Psoas muscle (tissue), 8 donors: ENCODE data around the gene PTPDC1. TPM values are rescaled to one million over a fixed set of nuclear protein-coding genes. Genes with fewer than 3 reads are reported as not detected.

ENCODE experiments used
- ATAC-seq, 4 donors: fragments of 200-7000 bp; cut with Tn5 transposase; one replicate each; pipeline ENCODE4 v1.9.1; 2020; ENCODE audit warnings: moderate library complexity in 3 of 4, mild to moderate bottlenecking in 2 of 4
- DNase-seq, 2 donors: peaks; one replicate each; pipeline ENCODE4 v3.0.0-alpha.2; 2020
- H3K27ac ChIP-seq: fragments of 200-600 bp; one replicate; pipeline ENCODE4 v1.8.0; 2022
- H3K27me3 ChIP-seq, 3 donors: fragments of 200-600 bp in 1 of 3; one replicate each; pipeline versions ENCODE4 v1.6.1 to v1.8.0; 2013 to 2022; ENCODE audit warnings: low read length in 2 of 3, mild to moderate bottlenecking in 2 of 3, moderate library complexity in 1 of 3; ENCODE audit not compliant: insufficient read depth in 3 of 3
- H3K36me3 ChIP-seq, 2 donors: fragments of 200-600 bp in 1 of 2; one replicate each; pipeline versions ENCODE4 v1.6.1 to v1.8.0; 2013 to 2022; ENCODE audit warnings: low read depth in 1 of 2, mild to moderate bottlenecking in 1 of 2, moderate library complexity in 1 of 2; ENCODE audit not compliant: insufficient read depth in 1 of 2
- H3K4me1 ChIP-seq: fragments of 200-600 bp; one replicate; pipeline ENCODE4 v1.8.0; 2022
- H3K4me3 ChIP-seq: fragments of 200-600 bp; one replicate; pipeline ENCODE4 v1.8.0; 2022; ENCODE audit warnings: mild to moderate bottlenecking
- H3K9me3 ChIP-seq: fragments of 200-600 bp; one replicate; pipeline ENCODE4 v1.8.0; 2022
- WGBS, 3 donors: extraction: QIAGEN DNeasy Blood & Tissue Kit; methylation state at CpG; one replicate each; pipeline versions ENCODE4 v1.1.6 to v1.1.7; 2013; 5-methylcytosine and 5-hydroxymethylcytosine counted together
- intact Hi-C, 2 donors: fragments of 100-400 bp; cut with DNase I; formaldehyde crosslinking; loops; one replicate each; pipeline versions ENCODE4 v1.11.0 to v1.14.2; 2022
- polyA plus RNA-seq, 3 donors: library from polyadenylated mRNA; stranded (reverse); fragments of 200-250 nt; gene quantifications; one replicate each; pipeline ENCODE4 v1.2.3, GENCODE V29; 2013
- total RNA-seq, 4 donors: library from RNA; stranded (reverse); fragmentation: NEBNext Ultra II Directional in 2 of 4; extraction: Animal tissue kit (Norgen Biotek cat#: 25700) in 2 of 4; gene quantifications; one replicate each; pipeline versions ENCODE4 v1.2.1 to v1.2.4, GENCODE V29; 2021 to 2023
- TF ChIP-seq, protein P1 (sequence below): fragments of 200-600 bp; IDR thresholded peaks from one replicate; pipeline ENCODE4 v1.8.0; 2022; ENCODE audit warnings: antibody characterized with exemption
- donor health status: healthy with polysubstance abuse.
- donor health status: DM: no; HTN: no; CAD: no; lungs with moderate emphysema.
- donor health status: Bipolar disorder and iron deficiency.
- donor health status: healthy.
- donor health status: DM: yes; HTN: yes; CAD: no.
- donor health status: DM: no; HTN: no; CAD: no.
- donor health status: DM: no; HTN: no; CAD: no.
- donor health status: DM: yes; HTN: yes; CAD: no.

The PTPDC1 gene
- total and polyA plus RNA-seq, 7 donors = 3.6 to 9.9 (median 7.0) TPM

DNA sequence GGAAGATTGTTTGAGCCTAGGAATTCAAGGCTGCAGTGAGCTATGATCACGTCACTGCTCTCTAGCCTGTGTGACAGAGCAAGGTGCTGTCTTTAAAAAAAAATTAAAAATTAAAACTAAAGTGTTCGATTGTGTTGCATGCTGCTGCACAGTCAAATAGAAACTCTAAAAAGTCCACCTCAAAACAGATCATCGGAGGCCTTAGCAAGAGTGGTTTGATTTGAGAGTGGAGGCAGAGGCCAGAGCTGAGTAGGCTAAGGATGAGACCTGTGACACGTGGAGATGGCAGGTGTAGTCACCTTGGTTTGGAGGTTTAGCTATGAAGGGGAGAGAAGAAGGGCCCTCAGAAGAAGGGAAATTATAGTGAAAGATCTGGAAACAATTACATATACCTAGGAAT, 2.8 kb upstream of the PTPDC1 start:
- H3K4me1 ChIP-seq = no peaks in the 10 kb centered on the region
- DNase-seq (no peak), ATAC-seq (no peak)
- H3K36me3 ChIP-seq = no peaks in the 10 kb centered on the region
- no peak overlapping the region for H3K27ac ChIP-seq
- no peaks in the 10 kb centered on the region for H3K9me3 ChIP-seq
- no peaks in the 10 kb centered on the region for H3K27me3 ChIP-seq
- no peak overlapping the region for H3K4me3 ChIP-seq
- intact Hi-C loops = no loop called here
- TF ChIP-seq, protein P1, sequence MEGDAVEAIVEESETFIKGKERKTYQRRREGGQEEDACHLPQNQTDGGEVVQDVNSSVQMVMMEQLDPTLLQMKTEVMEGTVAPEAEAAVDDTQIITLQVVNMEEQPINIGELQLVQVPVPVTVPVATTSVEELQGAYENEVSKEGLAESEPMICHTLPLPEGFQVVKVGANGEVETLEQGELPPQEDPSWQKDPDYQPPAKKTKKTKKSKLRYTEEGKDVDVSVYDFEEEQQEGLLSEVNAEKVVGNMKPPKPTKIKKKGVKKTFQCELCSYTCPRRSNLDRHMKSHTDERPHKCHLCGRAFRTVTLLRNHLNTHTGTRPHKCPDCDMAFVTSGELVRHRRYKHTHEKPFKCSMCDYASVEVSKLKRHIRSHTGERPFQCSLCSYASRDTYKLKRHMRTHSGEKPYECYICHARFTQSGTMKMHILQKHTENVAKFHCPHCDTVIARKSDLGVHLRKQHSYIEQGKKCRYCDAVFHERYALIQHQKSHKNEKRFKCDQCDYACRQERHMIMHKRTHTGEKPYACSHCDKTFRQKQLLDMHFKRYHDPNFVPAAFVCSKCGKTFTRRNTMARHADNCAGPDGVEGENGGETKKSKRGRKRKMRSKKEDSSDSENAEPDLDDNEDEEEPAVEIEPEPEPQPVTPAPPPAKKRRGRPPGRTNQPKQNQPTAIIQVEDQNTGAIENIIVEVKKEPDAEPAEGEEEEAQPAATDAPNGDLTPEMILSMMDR = no peak
- WGBS, 3 donors = 93 to 95% (median 94%) methylated on average over 4 of the region's 4 CpGs

DNA sequence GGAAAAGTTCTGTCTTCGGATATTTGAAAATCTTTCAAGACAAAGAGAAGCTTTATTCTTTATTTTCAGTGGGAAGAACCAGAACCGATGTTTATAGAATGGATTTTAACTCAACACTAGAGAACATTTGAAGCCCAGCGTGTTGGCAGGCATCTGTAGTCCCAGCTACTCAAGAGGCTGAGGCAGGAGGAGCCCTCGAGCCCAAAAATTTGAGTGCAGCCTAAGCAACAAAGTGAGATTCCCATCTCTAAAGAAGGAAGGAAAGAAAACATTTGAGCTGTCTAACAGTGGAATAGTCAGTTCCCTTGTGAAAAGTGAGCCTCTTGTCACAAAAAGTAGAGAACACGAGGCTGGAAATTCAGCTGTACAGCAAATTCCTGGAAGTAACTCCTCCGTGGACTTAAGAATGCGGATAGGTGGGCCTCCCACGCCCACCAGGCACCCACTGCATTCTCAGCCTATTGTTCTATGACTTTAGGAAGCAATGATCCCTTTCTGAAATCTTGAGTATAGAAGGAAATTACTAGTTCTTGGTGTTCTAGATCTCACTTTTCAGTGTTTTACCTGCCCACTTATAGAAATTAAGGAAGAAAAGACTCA, 2.3 kb upstream of the PTPDC1 start:
- no peaks in the 10 kb centered on the region for H3K4me1 ChIP-seq
- no peak overlapping the region for H3K27ac ChIP-seq
- TF ChIP-seq, protein P1 = no peak
- H3K27me3 ChIP-seq = no peaks in the 10 kb centered on the region
- DNase-seq (no peak), ATAC-seq (no peak)
- H3K9me3 ChIP-seq = no peaks in the 10 kb centered on the region
- intact Hi-C loops = no loop called here
- H3K36me3 ChIP-seq = no peaks in the 10 kb centered on the region
- H3K4me3 ChIP-seq = no peak overlapping the region
- WGBS, 3 donors = 83 to 86% (median 86%) methylated on average over 8 of the region's 8 CpGs

DNA sequence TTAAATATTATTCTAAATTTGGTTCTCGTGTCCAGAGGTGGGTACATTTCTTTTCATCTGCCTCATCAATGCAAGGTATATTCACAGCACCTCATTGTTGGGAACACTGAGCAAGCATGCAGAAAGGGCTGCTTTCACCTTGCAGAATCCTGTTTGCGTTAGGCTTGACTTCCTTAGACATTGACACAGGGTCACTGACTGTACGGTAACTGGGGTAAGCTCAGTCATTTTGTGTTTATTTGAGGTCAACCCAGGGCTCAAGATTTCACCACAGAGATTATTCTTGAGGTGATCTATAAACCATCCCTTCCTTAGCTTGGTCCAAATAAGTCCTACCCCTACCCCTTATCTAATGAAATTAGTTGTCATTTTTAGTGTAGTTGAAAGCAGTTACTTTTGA, 1.7 kb upstream of the PTPDC1 start:
- Histone ChIP-seq H3K27ac (no peak overlapping the region), H3K4me1 (no peaks in the 10 kb centered on the region), H3K4me3 (no peak overlapping the region), H3K9me3 (no peaks in the 10 kb centered on the region), H3K36me3 (no peaks in the 10 kb centered on the region), H3K27me3 (no peaks in the 10 kb centered on the region)
- WGBS, 3 donors = 91 to 98% (median 93%) methylated on average over 3 of the region's 3 CpGs
- ATAC-seq (no peak), DNase-seq (no peak)
- TF ChIP-seq, protein P1 = no peak
- intact Hi-C loops = no loop called here

DNA sequence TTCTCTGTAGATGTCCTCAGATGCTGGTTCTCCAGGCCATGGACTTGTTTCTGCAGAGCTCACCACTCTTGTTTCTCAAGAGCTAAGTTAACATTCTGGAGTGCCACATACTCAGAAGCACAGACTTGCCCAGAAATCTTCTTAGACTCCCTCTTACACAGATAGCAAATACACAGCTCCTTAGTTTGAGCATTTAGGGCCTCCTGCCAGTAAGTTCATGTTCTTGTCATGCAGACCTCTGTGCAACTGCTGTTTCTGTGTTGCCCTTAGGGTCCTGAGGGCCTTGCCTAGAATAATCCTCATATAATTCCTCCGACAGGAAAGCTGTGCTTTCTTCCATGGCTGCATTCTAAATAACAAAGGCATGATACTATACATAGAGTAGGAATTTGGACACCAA, 1.3 kb upstream of the PTPDC1 start:
- 72 to 82% (median 76%) methylated on average over 1 of the region's 1 CpG for WGBS, 3 donors
- H3K4me3 ChIP-seq = no peak overlapping the region
- H3K9me3 ChIP-seq = no peaks in the 10 kb centered on the region
- TF ChIP-seq, protein P1 = no peak
- ATAC-seq (no peak), DNase-seq (no peak)
- H3K27ac ChIP-seq = no peak overlapping the region
- H3K36me3 ChIP-seq = peaks cover 0 to 4% of the 10 kb centered on the region in 2 donors
- intact Hi-C loops = no loop called here
- no peaks in the 10 kb centered on the region for H3K4me1 ChIP-seq
- H3K27me3 ChIP-seq = no peaks in the 10 kb centered on the region

DNA sequence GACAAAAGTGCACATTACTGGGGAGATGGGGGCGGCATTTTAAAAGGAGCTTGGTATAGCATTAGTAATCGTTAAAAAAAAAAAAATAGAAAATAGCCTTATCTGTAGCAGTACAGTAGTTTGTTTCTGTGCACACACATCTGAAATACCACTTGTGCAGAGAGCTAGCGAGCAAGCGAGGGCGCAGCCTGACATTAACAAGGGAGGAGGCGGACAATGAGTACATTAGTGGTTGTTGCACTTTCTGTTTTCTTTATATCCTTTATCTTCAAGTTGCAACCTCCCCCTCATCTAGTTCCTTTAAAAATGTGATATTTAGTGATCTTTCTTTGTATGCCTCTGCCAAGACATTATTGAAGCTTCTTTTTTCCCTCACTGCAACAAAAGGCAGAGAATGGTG, 880 bp upstream of the PTPDC1 start:
- DNase-seq = no peak
- H3K9me3 ChIP-seq = no peaks in the 10 kb centered on the region
- H3K27ac ChIP-seq = no peak overlapping the region
- peaks cover 0 to 8% of the 10 kb centered on the region in 2 donors for H3K36me3 ChIP-seq
- no peaks in the 10 kb centered on the region for H3K27me3 ChIP-seq
- WGBS, 3 donors = 90% methylated on average over 6 of the region's 6 CpGs
- TF ChIP-seq, protein P1 = no peak
- H3K4me3 ChIP-seq = no peak overlapping the region
- no peak for ATAC-seq
- H3K4me1 ChIP-seq = no peaks in the 10 kb centered on the region
- intact Hi-C loops = no loop called here
